Measurements from ENCODE around the gene AQP1. TPM values are rescaled to one million over a fixed set of nuclear protein-coding genes. Genes with fewer than 3 reads are reported as not detected.

AQP1 gene
- polyA plus RNA-seq, 2 of the 4 experiments (the other 2 are of a cell fraction), result 0.49 to 0.58 TPM

DNA sequence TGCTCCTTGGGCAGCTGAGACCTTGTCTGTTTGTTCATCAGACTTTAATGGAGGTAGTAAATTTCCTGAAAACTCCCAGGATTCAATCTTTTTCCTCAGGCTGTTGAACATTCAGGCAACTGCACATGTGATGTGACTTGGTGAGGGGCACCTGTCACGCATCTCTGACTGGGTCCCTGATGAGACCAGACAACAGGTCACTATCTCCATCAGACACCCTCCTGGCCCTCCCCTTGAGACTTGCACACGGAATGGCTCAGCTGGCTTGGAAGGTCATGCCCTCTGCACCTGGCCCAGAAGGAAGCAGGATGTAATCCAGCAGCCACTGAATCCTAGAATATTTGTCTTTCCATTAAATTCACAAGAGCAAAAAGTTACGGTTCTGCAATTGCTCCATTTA, 15.9 kb downstream of the AQP1 start:
- FAIRE-seq (no peak), ATAC-seq (no peak), DNase-seq (ENCODE audit: low read depth in 1 of 2, low spot score in 1 of 2) (no peak)
- TF ChIP-seq, protein P1, sequence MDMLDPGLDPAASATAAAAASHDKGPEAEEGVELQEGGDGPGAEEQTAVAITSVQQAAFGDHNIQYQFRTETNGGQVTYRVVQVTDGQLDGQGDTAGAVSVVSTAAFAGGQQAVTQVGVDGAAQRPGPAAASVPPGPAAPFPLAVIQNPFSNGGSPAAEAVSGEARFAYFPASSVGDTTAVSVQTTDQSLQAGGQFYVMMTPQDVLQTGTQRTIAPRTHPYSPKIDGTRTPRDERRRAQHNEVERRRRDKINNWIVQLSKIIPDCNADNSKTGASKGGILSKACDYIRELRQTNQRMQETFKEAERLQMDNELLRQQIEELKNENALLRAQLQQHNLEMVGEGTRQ (IDR thresholded peaks at IDR 0.05), result no peak
- TF ChIP-seq MAFK (IDR thresholded peaks at IDR 0.05; ENCODE audit: partially characterized antibody) (no peak), ZC3H11A (IDR thresholded peaks at IDR 0.05) (no peak), ZFP36 (IDR thresholded peaks at IDR 0.05; ENCODE audit: borderline replicate concordance, partially characterized antibody) (no peak), HEYL (CRISPR knock-in tag; IDR thresholded peaks at IDR 0.05) (no peak), RARB (CRISPR knock-in tag; IDR thresholded peaks at IDR 0.05) (no peak), RNF2 (IDR thresholded peaks at IDR 0.05; ENCODE audit: borderline replicate concordance, low read depth) (no peak), BHLHE40 (IDR thresholded peaks at IDR 0.05; ENCODE audit: low read depth, low read length) (no peak), KDM1A (IDR thresholded peaks at IDR 0.05; ENCODE audit: low read depth) (no peak), PHF8 (IDR thresholded peaks at IDR 0.05; ENCODE audit: borderline replicate concordance, low read depth) (no peak), FOSB (CRISPR knock-in tag; IDR thresholded peaks at IDR 0.05) (no peak), CEBPB (IDR thresholded peaks at IDR 0.05) (no peak), POLR2AphosphoS2 (conservative IDR thresholded peaks at IDR 0.05; ENCODE audit: low read length) (no peak)
- Histone ChIP-seq H3K4me2 (no peak overlapping the region), H3K4me3 (no peak overlapping the region), H3K9me3 (peaks cover 5% of the 10 kb centered on the region; the same call in 1 of the 3 replicates), H3K27ac (no peak overlapping the region), H3K4me1 (no peaks in the 10 kb centered on the region)
- POLR2A ChIA-PET, result no interaction called here
- WGBS (ENCODE audit: missing lambda C conversion rate), result 56% methylated on average over 3 of the region's 3 CpGs
- CTCF ChIA-PET, result interaction anchor here (5.4 kb wide), 1 partner anchor 12 kb away, joined by 37 read pairs; no protein-coding TSS in a partner anchor

DNA sequence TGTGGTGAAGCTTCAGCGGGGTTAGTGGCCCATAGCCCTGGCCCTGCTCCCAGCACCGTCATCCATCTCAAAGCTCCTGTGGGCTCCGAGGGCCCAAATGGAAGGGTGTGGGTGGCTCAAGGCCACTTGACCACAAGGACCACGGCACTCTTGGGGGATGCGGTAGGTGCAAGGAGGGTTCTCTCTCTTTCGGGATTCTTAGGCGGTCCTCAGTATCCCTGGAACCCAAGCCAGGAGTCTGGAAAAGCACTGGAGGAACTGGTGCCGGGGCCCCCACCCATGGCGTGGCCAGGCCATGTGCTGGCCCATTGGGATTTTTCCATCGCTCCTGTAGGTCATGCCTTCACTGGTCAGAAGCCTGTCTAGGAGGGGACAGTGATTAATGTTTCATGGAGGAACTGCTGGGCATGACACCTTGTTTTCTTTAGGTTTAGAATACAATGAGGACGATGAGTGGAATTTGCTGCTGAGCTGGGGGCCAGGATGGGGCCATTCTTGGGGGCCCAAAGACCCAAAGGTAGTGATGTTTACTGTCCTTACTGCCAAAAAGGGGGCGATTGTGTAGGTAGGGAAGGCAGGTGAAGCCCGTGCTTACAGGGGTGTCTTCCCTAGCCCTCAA, 16.7 kb downstream of the AQP1 start:
- CTCF ChIA-PET, result interaction anchor here (5.4 kb wide), 1 partner anchor 11 kb away, joined by 37 read pairs; no protein-coding TSS in a partner anchor
- TF ChIP-seq, protein P1 (IDR thresholded peaks at IDR 0.05), result no peak
- TF ChIP-seq CEBPB (IDR thresholded peaks at IDR 0.05), result no peak
- no peak for TF ChIP-seq RARB (CRISPR knock-in tag; IDR thresholded peaks at IDR 0.05)
- no peak for TF ChIP-seq CBX8 (IDR thresholded peaks at IDR 0.05)
- ATAC-seq (no peak), FAIRE-seq (no peak), DNase-seq (ENCODE audit: low read depth in 1 of 2, low spot score in 1 of 2) (no peak)
- WGBS (ENCODE audit: missing lambda C conversion rate), result 63% methylated on average over 13 of the region's 13 CpGs
- Histone ChIP-seq H3K4me3 (no peak overlapping the region), H3K4me2 (no peak overlapping the region), H3K9me3 (peaks cover 5% of the 10 kb centered on the region; the same call in 1 of the 3 replicates), H3K4me1 (no peaks in the 10 kb centered on the region), H3K27ac (no peak overlapping the region)
- POLR2A ChIA-PET, result no interaction called here

DNA sequence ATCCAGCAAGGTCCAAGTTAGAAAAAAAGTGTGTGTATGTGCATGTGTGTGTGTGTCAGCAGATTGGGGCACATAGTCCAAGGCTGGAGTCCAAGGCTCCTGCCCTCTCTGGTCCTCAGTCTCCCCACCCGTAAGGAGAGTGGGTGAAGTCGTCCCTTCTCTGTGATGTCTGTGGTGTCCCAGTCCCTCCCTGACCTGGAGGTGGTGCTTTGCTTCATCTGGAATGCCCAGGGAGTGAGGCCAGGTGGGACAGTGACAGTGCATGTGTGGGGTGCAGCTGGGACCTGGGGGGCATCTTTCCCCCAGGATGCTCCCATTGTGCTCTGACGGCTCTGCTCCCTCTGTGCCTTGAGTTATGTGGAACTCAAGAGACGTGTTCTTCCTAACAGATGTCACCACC, 18.0 kb downstream of the AQP1 start:
- H3K4me2 ChIP-seq, result no peak overlapping the region
- ChIA-PET POLR2A (no interaction called here), CTCF (interaction anchor here (0.6 to 5.4 kb wide), 3 partner anchors 9 to 45 kb away, joined by 3 to 37 read pairs (median 3); no protein-coding TSS in a partner anchor)
- no peak overlapping the region for H3K27ac ChIP-seq
- no peak for TF ChIP-seq NR3C1 (IDR thresholded peaks at IDR 0.05)
- no peak for TF ChIP-seq FOXS1 (CRISPR knock-in tag; IDR thresholded peaks at IDR 0.05)
- TF ChIP-seq, protein P2, sequence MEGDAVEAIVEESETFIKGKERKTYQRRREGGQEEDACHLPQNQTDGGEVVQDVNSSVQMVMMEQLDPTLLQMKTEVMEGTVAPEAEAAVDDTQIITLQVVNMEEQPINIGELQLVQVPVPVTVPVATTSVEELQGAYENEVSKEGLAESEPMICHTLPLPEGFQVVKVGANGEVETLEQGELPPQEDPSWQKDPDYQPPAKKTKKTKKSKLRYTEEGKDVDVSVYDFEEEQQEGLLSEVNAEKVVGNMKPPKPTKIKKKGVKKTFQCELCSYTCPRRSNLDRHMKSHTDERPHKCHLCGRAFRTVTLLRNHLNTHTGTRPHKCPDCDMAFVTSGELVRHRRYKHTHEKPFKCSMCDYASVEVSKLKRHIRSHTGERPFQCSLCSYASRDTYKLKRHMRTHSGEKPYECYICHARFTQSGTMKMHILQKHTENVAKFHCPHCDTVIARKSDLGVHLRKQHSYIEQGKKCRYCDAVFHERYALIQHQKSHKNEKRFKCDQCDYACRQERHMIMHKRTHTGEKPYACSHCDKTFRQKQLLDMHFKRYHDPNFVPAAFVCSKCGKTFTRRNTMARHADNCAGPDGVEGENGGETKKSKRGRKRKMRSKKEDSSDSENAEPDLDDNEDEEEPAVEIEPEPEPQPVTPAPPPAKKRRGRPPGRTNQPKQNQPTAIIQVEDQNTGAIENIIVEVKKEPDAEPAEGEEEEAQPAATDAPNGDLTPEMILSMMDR (IDR thresholded peaks at IDR 0.05), result no peak
- TF ChIP-seq, protein P3, sequence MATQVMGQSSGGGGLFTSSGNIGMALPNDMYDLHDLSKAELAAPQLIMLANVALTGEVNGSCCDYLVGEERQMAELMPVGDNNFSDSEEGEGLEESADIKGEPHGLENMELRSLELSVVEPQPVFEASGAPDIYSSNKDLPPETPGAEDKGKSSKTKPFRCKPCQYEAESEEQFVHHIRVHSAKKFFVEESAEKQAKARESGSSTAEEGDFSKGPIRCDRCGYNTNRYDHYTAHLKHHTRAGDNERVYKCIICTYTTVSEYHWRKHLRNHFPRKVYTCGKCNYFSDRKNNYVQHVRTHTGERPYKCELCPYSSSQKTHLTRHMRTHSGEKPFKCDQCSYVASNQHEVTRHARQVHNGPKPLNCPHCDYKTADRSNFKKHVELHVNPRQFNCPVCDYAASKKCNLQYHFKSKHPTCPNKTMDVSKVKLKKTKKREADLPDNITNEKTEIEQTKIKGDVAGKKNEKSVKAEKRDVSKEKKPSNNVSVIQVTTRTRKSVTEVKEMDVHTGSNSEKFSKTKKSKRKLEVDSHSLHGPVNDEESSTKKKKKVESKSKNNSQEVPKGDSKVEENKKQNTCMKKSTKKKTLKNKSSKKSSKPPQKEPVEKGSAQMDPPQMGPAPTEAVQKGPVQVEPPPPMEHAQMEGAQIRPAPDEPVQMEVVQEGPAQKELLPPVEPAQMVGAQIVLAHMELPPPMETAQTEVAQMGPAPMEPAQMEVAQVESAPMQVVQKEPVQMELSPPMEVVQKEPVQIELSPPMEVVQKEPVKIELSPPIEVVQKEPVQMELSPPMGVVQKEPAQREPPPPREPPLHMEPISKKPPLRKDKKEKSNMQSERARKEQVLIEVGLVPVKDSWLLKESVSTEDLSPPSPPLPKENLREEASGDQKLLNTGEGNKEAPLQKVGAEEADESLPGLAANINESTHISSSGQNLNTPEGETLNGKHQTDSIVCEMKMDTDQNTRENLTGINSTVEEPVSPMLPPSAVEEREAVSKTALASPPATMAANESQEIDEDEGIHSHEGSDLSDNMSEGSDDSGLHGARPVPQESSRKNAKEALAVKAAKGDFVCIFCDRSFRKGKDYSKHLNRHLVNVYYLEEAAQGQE (IDR thresholded peaks at IDR 0.05), result no peak
- TF ChIP-seq BHLHE40 (IDR thresholded peaks at IDR 0.05; ENCODE audit: low read depth, low read length), result no peak
- no peak overlapping the region for H3K4me3 ChIP-seq
- ATAC-seq, result no peak
- no peak for FAIRE-seq
- WGBS (ENCODE audit: missing lambda C conversion rate), result 58% methylated on average over 4 of the region's 4 CpGs
- H3K9me3 ChIP-seq, result peaks cover 5% of the 10 kb centered on the region; the same call in 1 of the 3 replicates
- H3K4me1 ChIP-seq, result no peaks in the 10 kb centered on the region
- no peak for DNase-seq (ENCODE audit: low read depth in 1 of 2, low spot score in 1 of 2)

Measured in A549 (cell line).